Transverse colon (tissue), 4 donors: ENCODE results near the gene RAN.

Experiments
- EP300 ChIP-seq: sonication (generic); formaldehyde crosslinking; IDR thresholded peaks from one replicate; pipeline ENCODE4 v1.6.1; 2017; ENCODE audit warnings: antibody characterized with exemption, low read depth
- POLR2A ChIP-seq: fragments of 450-650 bp; IDR thresholded peaks from one replicate; pipeline ENCODE4 v1.6.1; 2016; ENCODE audit warnings: antibody characterized with exemption, mild to moderate bottlenecking, moderate library complexity
- POLR2AphosphoS5 ChIP-seq, 3 donors: sonication (generic); formaldehyde crosslinking; IDR thresholded peaks; one replicate each; pipeline ENCODE4 v1.6.1; 2016; ENCODE audit warnings: antibody characterized with exemption in 3 of 3
- TF ChIP-seq, protein P1 (sequence below), 5 experiments: fragments of 200-600 bp in 3 of 5; fragments of 450-650 bp in 2 of 5; sonication (generic) in 3 of 5; IDR thresholded peaks; 1 replicate in 2 of 5; 2 replicates in 3 of 5; pipeline ENCODE4 v1.5.1; 2016 to 2017; ENCODE audit warnings: antibody characterized with exemption in 5 of 5, inconsistent platforms in 3 of 5, mild to moderate bottlenecking in 2 of 5, moderate library complexity in 1 of 5

DNA sequence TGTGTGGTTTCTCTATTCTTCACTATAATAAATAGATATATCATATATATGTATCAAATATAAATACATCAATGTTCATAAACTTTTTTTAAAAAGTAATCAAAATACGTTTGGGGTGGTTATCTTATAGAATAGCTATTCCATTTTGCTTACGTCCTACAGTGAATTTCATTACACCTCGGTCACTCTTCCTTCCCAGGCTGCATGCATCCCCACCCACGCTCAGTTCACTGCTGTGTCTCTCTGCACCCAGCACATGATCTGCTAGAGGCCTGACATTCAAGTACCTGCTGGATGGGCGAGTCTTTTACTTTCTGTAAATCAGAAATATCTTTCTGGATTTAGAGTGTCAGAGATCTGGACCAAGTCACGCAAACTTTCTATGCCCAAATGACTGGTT is 36.4 kb upstream of the RAN start:
- TF ChIP-seq, protein P1, sequence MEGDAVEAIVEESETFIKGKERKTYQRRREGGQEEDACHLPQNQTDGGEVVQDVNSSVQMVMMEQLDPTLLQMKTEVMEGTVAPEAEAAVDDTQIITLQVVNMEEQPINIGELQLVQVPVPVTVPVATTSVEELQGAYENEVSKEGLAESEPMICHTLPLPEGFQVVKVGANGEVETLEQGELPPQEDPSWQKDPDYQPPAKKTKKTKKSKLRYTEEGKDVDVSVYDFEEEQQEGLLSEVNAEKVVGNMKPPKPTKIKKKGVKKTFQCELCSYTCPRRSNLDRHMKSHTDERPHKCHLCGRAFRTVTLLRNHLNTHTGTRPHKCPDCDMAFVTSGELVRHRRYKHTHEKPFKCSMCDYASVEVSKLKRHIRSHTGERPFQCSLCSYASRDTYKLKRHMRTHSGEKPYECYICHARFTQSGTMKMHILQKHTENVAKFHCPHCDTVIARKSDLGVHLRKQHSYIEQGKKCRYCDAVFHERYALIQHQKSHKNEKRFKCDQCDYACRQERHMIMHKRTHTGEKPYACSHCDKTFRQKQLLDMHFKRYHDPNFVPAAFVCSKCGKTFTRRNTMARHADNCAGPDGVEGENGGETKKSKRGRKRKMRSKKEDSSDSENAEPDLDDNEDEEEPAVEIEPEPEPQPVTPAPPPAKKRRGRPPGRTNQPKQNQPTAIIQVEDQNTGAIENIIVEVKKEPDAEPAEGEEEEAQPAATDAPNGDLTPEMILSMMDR (IDR thresholded peaks at IDR 0.05): no peak
- no peak for TF ChIP-seq EP300
- TF ChIP-seq POLR2A: no peak
- TF ChIP-seq POLR2AphosphoS5 (IDR thresholded peaks at IDR 0.05): no peak
